Hepatocyte (in vitro differentiated cells): ENCODE data around the gene SPATA31D4.

Source experiments
- EZH2 ChIP-seq: fragments of 200-600 bp; sonication (generic); IDR thresholded peaks from 2 replicates; pipeline ENCODE4 v1.6.1; 2016; ENCODE audit warnings: antibody characterized with exemption, mild to moderate bottlenecking, borderline replicate concordance
- EZH2phosphoT487 ChIP-seq: fragments of 200-600 bp; sonication (generic); IDR thresholded peaks from one replicate; pipeline ENCODE4 v1.6.1; 2018; ENCODE audit warnings: antibody characterized with exemption, mild to moderate bottlenecking, low read depth, moderate library complexity; ENCODE audit not compliant: unreplicated experiment, severe bottlenecking
- TF ChIP-seq, protein P1 (sequence below): fragments of 200-600 bp; sonication (generic); IDR thresholded peaks from 2 replicates; pipeline ENCODE4 v1.5.1; 2016; ENCODE audit warnings: antibody characterized with exemption, mild to moderate bottlenecking; ENCODE audit not compliant: poor library complexity

DNA sequence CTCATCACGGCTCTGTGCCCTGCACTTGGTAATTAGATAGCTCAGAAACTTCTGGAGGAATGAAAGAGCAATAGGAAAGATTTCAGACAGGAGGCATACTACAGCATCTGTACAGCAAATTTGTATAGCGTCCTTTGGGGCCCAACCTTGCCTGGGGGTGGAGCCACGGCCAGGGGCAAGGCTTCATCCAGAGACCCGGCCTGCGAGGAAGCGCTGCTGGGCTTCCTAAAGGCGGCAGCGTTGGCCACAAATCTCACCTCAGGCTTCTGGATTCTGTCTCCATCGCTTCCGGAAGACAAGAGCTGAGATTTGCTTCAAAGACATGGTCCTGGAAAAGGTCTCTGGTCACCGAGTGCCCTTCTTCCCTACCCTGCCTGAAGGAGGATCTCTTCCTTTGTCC lies 48.1 kb downstream of the SPATA31D4 start:
- TF ChIP-seq, protein P1, sequence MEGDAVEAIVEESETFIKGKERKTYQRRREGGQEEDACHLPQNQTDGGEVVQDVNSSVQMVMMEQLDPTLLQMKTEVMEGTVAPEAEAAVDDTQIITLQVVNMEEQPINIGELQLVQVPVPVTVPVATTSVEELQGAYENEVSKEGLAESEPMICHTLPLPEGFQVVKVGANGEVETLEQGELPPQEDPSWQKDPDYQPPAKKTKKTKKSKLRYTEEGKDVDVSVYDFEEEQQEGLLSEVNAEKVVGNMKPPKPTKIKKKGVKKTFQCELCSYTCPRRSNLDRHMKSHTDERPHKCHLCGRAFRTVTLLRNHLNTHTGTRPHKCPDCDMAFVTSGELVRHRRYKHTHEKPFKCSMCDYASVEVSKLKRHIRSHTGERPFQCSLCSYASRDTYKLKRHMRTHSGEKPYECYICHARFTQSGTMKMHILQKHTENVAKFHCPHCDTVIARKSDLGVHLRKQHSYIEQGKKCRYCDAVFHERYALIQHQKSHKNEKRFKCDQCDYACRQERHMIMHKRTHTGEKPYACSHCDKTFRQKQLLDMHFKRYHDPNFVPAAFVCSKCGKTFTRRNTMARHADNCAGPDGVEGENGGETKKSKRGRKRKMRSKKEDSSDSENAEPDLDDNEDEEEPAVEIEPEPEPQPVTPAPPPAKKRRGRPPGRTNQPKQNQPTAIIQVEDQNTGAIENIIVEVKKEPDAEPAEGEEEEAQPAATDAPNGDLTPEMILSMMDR, result no peak
- no peak for TF ChIP-seq EZH2
- no peak for TF ChIP-seq EZH2phosphoT487
